ENCODE data around the gene EXOG. TPM values are rescaled to one million over a fixed set of nuclear protein-coding genes. Genes with fewer than 3 reads are reported as not detected.

EXOG gene
- total RNA-seq, 4 donors from 2014 or later, result 1.4 to 3.9 (median 2.3) TPM

- no peak for TF ChIP-seq EP300 (IDR thresholded peaks at IDR 0.05)
- no peak for TF ChIP-seq POLR2A (IDR thresholded peaks at IDR 0.05)
- TF ChIP-seq POLR2AphosphoS5 (IDR thresholded peaks at IDR 0.05), result no peak
- no peak for TF ChIP-seq CTCF (IDR thresholded peaks at IDR 0.05)
- 85% methylated on average over 10 of the region's 10 CpGs for WGBS
- DNase-seq (ENCODE audit: low spot score in 2 of 2), result no peak
- Histone ChIP-seq H3K27ac (no peak overlapping the region), H3K36me3 (peaks cover 50% of the 10 kb centered on the region), H3K27me3 (no peaks in the 10 kb centered on the region), H3K4me3 (no peak overlapping the region), H3K9me3 (no peaks in the 10 kb centered on the region), H3K4me1 (no peaks in the 10 kb centered on the region)
Measured at GRCh38 chr3:38482951-38483350, 13.2 kb upstream of the EXOG start.

GRCh38 chr3:38487323-38487722, 8.8 kb upstream of the EXOG start:
- no peak for TF ChIP-seq POLR2AphosphoS5 (IDR thresholded peaks at IDR 0.05)
- TF ChIP-seq EP300 (IDR thresholded peaks at IDR 0.05), result no peak
- no peak for TF ChIP-seq CTCF (IDR thresholded peaks at IDR 0.05)
- TF ChIP-seq POLR2A (IDR thresholded peaks at IDR 0.05), result no peak
- no peak overlapping the region for H3K4me3 ChIP-seq
- DNase-seq (ENCODE audit: low spot score in 2 of 2), result no peak
- 88% methylated on average over 3 of the region's 3 CpGs for WGBS
- H3K4me1 ChIP-seq, result no peaks in the 10 kb centered on the region
- H3K27me3 ChIP-seq, result no peaks in the 10 kb centered on the region
- H3K9me3 ChIP-seq, result no peaks in the 10 kb centered on the region
- H3K27ac ChIP-seq, result no peak overlapping the region
- peaks cover 19% of the 10 kb centered on the region for H3K36me3 ChIP-seq

- WGBS, result 92% methylated on average over 2 of the region's 2 CpGs
- TF ChIP-seq POLR2A (IDR thresholded peaks at IDR 0.05), result no peak
- no peak for TF ChIP-seq POLR2AphosphoS5 (IDR thresholded peaks at IDR 0.05)
- TF ChIP-seq EP300 (IDR thresholded peaks at IDR 0.05), result no peak
- no peak for TF ChIP-seq CTCF (IDR thresholded peaks at IDR 0.05)
Measured at GRCh38 chr3:38488949-38489348, 7.2 kb upstream of the EXOG start.

GRCh38 chr3:38489766-38490165, 6.4 kb upstream of the EXOG start:
- TF ChIP-seq POLR2AphosphoS5 (IDR thresholded peaks at IDR 0.05), result no peak
- TF ChIP-seq CTCF (IDR thresholded peaks at IDR 0.05), result no peak
- no peak for TF ChIP-seq POLR2A (IDR thresholded peaks at IDR 0.05)
- TF ChIP-seq EP300 (IDR thresholded peaks at IDR 0.05), result no peak
- Histone ChIP-seq H3K9me3 (no peaks in the 10 kb centered on the region), H3K4me1 (no peaks in the 10 kb centered on the region), H3K27ac (no peak overlapping the region), H3K27me3 (no peaks in the 10 kb centered on the region), H3K36me3 (no peaks in the 10 kb centered on the region), H3K4me3 (no peak overlapping the region)
- DNase-seq (ENCODE audit: low spot score in 2 of 2), result no peak
- 92% methylated on average over 2 of the region's 2 CpGs for WGBS

More at GRCh38 chr3:38488949-38489348, 7.2 kb upstream of the EXOG start:
- Histone ChIP-seq H3K9me3 (no peaks in the 10 kb centered on the region), H3K27ac (no peak overlapping the region), H3K4me1 (no peaks in the 10 kb centered on the region), H3K27me3 (no peaks in the 10 kb centered on the region), H3K4me3 (no peak overlapping the region), H3K36me3 (peaks cover 6% of the 10 kb centered on the region)
- no peak for DNase-seq (ENCODE audit: low spot score in 2 of 2)

- Histone ChIP-seq H3K9me3 (no peaks in the 10 kb centered on the region), H3K4me3 (no peak overlapping the region), H3K27me3 (no peaks in the 10 kb centered on the region), H3K4me1 (no peaks in the 10 kb centered on the region), H3K27ac (no peak overlapping the region), H3K36me3 (no peaks in the 10 kb centered on the region)
- 72% methylated on average over 11 of the region's 11 CpGs for WGBS
- DNase-seq (ENCODE audit: low spot score in 2 of 2), result no peak
- TF ChIP-seq POLR2A (IDR thresholded peaks at IDR 0.05) (no peak), EP300 (IDR thresholded peaks at IDR 0.05) (no peak), POLR2AphosphoS5 (IDR thresholded peaks at IDR 0.05) (no peak), CTCF (IDR thresholded peaks at IDR 0.05) (no peak)
Measured at GRCh38 chr3:38490281-38491030, 5.7 kb upstream of the EXOG start.

Measured in suprapubic skin (tissue), 4 donors.